NCI-H82 treated with DMSO at 0.1 percent for 48 hours (cell line): Measurements from ENCODE around the gene MCTP2.

Experiments
- DNase-seq: peaks from one replicate; lab custom pipeline; 2025; ENCODE audit not compliant: unreplicated experiment; lab: John Stamatoyannopoulos, UW

Gene MCTP2

DNA sequence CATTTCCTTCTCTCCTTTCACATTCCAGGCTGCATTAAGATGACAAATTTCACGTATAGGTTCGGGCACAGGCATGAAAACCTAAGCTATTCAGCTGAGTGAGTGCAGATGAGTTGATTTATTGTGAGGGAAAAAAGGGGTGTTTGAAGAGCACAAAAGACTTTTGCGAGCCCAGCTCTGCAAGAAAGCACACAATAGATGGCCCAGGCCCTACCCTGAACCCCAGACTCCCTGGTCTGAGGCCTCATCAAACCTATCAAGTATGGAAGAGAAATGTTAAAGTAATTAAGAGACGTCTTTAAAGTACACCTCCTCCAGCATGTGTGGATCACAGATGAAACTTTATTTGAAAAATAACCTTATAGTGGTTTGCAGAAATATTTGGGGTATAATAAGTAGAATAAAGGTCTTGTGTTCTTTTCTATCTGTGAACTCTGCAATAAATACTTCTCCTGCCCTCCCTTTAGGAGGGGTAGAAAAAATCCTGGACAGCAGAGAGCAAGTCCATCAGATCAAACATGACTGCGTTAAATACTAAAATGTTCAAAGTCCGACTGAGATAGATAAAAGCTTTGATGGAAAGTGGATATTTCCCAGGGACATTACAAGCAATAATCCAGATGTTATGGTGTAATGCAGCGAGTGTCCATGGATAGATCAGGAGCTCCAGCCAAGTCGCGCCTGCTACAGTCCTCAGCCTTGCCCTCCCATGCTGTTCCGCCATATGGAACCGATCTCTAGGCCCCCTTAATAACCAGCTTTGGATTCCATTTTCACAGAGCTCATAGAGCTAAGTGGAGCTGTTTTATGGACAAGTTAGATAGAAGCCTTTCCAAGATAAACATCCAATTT lies 121.5 kb downstream of the MCTP2 start:
- no peak for DNase-seq

- DNase-seq = no peak
Measured at GRCh38 chr15:94353488-94353820, 122.1 kb downstream of the MCTP2 start.

GRCh38 chr15:94354655-94355054 lies 123.3 kb downstream of the MCTP2 start:
- no peak for DNase-seq

DNA sequence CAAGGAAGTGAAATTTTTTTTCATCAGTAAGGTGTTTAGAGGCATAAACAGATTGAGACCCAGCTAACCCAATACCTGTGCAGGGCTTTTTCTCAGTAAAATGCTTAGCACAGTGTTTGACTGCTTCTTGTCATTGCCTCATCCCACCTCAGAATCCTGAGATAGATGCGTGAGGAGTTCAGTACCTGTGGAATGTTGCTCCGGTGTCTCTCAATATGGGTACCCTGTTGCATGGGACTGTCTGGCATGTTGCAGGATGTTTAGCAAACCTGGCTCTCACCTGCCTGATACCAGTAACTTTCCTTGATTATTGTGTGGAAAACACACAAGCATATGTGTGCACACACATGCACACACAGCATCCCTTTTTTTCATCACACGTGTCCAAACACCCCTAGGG lies 128.4 kb downstream of the MCTP2 start:
- DNase-seq = no peak

DNA sequence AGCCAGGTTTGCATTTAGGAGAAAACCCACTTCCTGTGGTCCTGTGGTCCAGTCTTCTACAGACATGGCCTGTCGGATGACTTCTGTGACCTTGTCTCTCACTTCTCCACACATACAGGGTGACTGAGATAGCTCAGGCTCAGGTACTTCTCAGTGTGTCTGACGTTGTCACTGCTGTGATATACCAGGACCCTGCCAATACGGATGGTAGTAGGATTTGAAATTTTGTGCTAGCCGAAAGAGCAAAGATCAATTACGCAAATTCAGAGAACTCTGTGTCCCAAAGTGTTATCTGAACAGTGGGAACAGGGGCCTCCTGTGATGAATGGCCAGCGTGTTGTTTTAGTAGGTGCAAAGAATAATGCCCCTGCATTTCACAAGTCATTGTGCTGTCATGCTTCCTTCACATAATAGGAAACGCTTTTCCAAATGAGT lies 128.9 kb downstream of the MCTP2 start:
- no peak for DNase-seq

GRCh38 chr15:94362385-94363092 lies 131.2 kb downstream of the MCTP2 start:
- no peak for DNase-seq

GRCh38 chr15:94363382-94363781 lies 132.0 kb downstream of the MCTP2 start:
- no peak for DNase-seq

- DNase-seq = no peak
Measured at GRCh38 chr15:94366781-94367180, 135.4 kb downstream of the MCTP2 start.

- DNase-seq = no peak
Measured at GRCh38 chr15:94367726-94368535, 136.6 kb downstream of the MCTP2 start.

- DNase-seq = no peak
Measured at GRCh38 chr15:94370206-94370935, 139.0 kb downstream of the MCTP2 start.

DNA sequence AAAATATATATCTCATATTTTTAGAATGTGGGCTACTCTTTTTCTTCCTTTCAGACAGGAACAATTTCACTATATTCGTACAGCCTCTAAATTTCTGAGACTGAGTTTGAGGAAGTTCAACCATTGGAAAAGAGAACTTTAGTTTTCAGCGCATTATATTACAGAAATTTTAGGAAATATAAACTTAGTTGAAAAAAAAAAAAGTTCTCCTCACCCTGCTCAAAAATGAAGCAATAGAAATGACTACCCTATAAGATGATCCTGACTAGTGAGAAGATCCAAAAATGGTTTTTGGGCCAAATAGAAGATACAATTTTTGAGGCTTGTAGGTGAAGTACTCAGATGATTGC lies 139.6 kb downstream of the MCTP2 start:
- DNase-seq = no peak

DNA sequence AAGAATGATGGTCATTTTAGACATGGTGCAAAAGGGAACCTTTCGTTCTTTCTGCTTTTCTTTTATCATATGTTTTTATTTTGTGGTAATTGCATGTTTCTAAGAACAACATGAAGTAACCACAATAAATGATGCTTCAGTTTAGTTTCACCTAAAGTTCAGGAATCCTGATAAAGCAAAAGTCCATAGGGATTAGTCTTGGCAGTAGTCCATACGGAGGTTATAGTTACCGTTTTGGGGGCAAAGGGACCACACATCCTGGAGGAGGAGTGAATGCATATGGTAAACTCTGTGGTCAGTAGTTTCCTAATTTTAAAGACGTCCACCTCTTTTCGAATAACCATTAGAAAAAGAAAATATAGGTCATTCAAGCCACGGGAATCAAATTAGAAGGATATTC lies 141.5 kb downstream of the MCTP2 start:
- DNase-seq = no peak

DNA sequence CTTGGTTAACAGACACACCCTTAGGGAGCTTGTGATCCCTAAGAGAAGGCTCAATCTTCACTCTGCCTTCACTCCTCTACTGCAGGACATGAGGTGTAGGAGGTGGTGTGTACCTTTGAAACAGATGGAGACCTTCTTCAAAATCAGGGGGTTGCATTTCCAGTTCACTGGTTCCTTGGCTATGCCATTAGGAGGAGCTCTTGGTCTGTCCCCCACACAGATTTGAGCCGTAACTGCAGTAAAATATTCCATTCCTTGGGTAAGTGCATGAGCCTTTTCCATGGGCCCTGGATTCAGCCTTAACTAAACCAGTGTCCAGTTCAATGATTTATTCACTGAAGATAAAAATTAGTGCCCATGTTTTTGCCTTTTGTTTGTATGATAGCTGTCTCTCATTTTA lies 144.6 kb downstream of the MCTP2 start:
- no peak for DNase-seq

GRCh38 chr15:94379986-94380385 lies 148.6 kb downstream of the MCTP2 start:
- no peak for DNase-seq

GRCh38 chr15:94380798-94381197 lies 149.4 kb downstream of the MCTP2 start:
- DNase-seq = no peak

- no peak for DNase-seq
Measured at GRCh38 chr15:94381384-94381783, 150.0 kb downstream of the MCTP2 start.

DNA sequence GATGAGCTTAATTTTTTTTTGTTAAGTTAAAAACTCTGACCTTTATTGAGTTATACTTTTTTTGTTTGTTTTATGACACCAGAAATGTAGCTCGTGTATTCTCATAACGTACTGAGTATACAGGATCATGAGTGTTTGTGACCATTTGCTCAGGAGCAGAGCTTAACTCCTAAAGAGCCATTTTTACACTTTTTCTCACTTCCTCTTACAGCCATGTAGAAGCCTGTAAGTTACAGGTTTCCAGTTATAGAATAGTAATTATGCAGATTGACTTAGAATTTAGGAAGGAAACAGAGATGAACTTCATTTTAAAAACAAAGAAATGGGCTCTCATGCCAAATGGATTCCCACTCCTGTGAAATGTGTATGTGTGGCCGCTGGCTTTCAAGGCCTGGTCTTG lies 151.7 kb downstream of the MCTP2 start:
- no peak for DNase-seq

- no peak for DNase-seq
Measured at GRCh38 chr15:94383706-94384105, 152.3 kb downstream of the MCTP2 start.

DNA sequence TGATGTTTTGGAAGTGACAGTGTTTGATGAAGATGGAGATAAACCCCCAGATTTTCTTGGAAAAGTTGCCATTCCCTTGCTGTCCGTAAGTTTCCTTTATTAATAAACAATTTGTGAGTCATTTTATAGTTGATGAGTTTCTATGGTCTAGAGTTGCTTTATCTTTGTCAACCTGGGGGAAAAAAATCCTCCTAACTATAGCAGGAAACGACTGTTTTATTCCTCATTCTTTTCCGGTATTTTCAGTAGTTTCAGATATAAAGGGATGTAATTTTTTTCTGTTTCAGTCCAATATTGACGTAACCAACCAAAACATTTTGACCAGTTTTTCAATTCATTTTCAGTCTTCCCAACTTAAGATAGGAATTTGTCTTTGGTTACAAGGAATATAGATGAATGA lies 154.1 kb downstream of the MCTP2 start:
- DNase-seq = no peak

DNA sequence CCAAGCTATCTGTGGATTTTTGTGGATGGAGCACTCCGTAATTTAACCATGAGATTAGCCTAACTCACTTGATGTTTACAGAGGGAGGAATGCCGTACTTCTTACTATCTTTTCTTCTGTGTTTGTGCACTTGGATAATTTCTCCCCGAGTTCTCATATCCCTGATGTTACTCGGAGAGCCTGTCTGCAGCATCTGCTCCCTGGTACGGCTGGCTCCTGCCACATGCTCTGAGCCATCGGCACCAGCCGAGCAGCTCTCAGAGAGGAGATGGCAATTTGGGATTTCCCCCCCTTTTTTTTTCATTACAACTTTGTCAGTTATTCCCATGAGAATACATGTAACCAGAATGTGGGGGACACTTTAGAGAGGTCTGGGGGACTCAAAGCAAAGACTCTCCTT lies 155.0 kb downstream of the MCTP2 start:
- no peak for DNase-seq

DNA sequence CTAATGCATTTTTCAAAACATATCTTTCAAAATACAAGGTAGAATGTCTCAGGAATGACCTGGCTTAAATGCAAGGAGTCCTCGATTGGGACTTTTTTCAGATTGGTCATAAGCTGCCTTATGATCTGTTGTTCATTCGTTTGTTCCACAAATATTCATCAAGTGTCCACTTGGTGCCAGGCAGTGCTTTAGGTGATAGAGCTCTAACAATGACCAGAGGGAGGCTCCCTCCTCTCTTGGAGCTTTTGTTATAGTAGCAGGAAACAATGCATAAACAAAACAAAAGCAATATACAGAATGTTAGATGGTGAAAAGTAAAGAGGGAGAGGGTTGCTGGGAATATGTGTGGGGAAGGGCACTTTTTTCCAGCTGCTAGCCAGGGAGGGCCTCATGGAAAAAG lies 156.1 kb downstream of the MCTP2 start:
- no peak for DNase-seq
